Sciatic nerve (tissue), 2 donors: ENCODE data around the gene CYP4A22. TPM values are rescaled to one million over a fixed set of nuclear protein-coding genes. Genes with fewer than 3 reads are reported as not detected.

Source experiments
- ATAC-seq: fragments of 200-7000 bp; cut with Tn5 transposase; one replicate; pipeline ENCODE4 v1.9.1; 2020; ENCODE audit warnings: mild to moderate bottlenecking, moderate library complexity
- DNase-seq: peaks from one replicate; pipeline ENCODE4 v3.0.0-alpha.2; 2020; ENCODE audit warnings: low spot score
- intact Hi-C: fragments of 100-400 bp; cut with DNase I; formaldehyde crosslinking; loops from one replicate; pipeline ENCODE4 v1.14.2; 2022
- total RNA-seq: library from RNA; stranded (reverse); fragmentation: NEBNext Ultra II Directional; extraction: Animal tissue kit (Norgen Biotek cat#: 25700); gene quantifications from one replicate; pipeline ENCODE4 v1.2.1, GENCODE V29; 2021
- donor health status: DM: no; HTN: no; CAD: no.
- donor health status: DM: no; HTN: no; CAD: no.

The CYP4A22 gene
- total RNA-seq, 1 donor from 2014 or later, result 0.58 TPM

DNA sequence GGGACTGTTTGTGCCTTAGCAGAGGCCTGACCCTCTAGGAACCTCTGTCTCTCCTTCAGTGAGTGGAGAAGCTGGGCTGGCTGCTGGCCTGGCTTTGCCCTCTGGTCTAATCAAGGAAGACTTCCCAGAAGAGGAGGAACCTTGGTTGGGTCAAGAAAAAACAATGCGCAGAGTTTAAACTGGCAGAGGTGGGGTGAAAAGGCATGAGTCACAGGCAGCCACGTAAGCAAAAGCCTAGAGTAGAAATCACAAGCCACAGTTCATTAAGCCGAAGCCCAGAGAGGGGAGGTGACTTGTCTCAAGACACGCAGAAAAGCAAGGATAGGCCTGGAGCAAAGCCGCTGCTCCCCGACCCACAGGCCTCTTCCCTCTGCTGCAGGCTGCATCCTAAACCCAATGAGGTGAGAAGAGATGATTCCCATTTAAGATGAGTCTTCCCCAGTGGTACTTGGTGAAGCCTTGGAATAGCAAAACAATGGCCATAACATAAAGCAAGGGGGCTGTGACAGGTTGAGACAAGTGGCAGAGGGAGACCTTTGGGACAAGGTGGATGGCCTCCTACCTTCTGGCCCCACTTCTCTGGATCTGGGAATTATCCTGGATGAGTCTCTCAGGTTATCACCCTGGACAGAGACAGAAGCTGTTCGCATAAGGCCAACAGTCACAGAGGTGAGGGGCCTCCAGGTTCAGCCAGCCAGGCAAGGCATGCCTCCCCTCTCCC, 44.9 kb downstream of the CYP4A22 start:
- intact Hi-C loops, result loop anchor here (10.0 kb wide), 1 partner anchor 543 kb away; no protein-coding TSS in a partner anchor
- no peak for ATAC-seq
- DNase-seq, result no peak

DNA sequence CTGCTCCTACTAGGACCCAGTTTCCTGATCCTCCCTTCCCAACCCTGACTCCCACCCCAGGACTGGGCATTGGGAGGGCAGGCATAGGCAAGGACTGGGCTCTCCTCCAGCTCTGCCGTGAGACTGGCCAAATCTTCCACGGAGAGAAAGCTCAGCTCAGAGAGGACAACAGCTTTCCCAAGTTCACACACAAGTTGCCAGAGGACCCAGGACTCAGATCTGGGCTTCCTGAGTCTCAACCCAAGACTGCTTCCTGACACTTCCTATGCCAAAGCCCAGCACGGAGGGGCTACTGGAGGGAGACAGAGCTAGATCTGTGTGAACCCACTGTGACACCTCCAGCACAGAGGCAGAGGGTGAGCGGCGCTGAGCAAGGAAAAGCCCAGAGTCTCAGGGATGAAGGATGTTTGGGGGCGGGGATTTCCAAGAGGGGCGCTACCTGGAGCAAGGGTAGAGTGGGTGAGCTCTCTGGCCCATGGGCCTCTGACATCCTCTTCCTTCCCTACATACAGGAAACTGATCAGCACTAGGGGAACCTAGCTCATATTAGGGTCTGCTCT, 45.5 kb downstream of the CYP4A22 start:
- no peak for ATAC-seq

DNA sequence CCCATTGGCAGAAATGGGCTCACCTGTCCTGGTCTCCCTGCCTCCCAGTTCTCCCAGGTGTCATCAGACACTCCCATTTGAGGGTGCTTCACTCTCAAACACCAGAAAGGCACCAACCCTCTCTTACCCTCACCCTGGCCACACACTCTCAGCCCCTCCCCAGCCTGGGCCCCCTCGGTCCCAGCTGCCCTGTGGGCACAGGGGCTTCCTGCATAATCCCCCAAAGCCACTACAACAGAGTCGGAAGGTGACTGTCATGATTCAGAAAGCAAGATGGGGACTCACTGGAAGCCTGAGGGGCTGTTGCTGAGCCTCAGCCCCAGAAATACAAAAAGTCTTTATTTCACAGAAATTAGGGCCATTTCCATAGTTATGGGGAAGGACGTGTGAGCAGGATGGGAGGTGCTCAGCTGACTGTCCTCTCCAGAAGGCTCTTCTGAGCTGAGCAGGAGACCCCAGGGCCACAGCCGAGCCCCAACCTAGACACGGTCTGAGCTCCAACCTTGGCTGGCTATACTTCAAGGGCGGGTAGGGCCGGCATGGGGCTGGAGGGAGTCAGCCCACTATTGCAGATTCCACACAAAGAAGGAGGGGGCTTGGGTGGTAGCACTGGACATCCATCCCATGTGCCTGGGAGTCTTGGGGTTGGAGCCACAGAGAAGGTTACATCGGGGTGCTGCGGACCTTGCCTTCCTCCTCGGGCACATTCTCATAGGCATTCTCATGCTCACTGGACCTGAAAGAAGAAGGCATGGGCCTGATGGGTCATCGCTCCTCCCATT, 46.3 kb downstream of the CYP4A22 start:
- DNase-seq, result no peak
- intact Hi-C loops, result loop anchor here (10.0 kb wide), 1 partner anchor 541 kb away; no protein-coding TSS in a partner anchor
- ATAC-seq, result no peak

More for the DNA sequence above, 45.5 kb downstream of the CYP4A22 start:
- no peak for DNase-seq
- intact Hi-C loops, result loop anchor here (10.0 kb wide), 1 partner anchor 542 kb away; no protein-coding TSS in a partner anchor

DNA sequence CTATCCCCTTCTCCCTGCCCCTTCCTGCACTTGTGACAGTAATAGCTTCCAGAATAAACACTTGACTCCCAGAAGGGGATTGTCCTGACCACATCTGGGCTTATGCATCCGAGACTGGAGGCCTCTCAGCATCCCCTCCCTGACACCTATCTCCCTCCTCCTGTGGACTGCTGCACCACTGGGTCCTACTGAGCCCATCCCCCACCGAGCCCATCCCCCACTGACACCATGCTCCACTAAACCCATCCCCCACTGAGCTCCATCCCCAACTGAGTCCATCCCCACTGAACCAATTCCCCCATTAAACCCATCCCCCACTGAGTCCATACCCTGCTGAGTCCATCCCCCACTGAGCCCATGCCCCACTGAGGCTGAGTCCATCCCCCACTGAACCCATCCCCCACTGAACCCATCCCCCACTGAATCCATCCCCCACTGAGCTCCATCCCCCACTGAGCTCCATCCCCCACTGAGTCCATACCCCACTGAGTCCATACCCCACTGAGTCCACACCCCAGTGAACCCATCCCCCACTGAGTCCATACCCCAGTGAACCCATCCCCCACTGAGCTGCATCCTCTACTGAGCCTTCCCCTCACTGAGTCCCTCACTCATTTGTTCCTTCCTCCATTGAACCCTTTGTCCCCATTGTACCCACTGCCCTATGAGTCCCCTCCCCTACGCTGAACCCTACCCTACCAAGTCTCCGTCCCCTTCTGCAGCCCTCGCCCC, 47.0 kb downstream of the CYP4A22 start:
- intact Hi-C loops, result loop anchor here (10.0 kb wide), 1 partner anchor 541 kb away; no protein-coding TSS in a partner anchor

DNA sequence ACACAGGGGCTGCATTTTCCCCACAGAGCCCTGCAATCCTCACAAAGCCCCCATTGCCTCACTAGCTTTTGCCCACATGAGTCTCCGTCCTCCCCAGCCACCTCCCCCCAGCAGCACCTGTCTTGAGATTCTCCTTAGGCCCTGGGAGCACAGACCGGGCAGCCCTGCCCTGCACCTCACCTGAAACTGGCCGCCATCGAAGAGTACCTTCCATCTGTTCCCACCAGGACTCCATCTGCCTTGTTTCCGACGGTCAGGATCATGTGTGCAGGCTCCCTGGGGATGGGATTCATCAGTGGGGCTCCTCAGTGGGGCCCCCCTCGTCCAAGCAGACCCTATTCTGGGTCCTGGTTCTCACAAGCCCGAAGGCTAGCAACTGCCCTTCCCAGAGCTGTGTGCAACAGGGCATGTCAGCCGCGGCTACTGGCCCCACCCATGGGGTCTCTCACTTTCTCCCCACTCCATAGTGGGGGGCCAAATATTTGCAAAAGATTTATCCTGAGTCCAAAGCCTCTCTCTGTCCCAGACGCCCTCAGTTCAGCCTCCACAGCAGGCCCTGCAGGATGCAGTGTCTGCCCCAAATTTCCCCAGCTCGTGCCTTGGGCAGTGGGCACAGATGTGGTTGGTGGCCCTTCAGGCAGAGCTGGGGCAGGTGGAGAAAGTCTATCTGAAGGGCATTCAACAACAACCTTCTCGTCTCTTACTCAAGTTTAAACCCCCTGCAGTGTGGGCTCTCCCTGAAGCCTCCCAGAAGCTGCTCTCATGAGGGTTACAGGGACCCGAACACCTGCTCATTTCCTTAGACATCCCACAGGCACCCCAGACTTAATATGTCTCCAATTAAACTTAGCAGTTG, 47.8 kb downstream of the CYP4A22 start:
- ATAC-seq (no peak), DNase-seq (no peak)
- intact Hi-C loops, result loop anchor here (10.0 kb wide), 1 partner anchor 540 kb away; no protein-coding TSS in a partner anchor

More for the DNA sequence above, 47.0 kb downstream of the CYP4A22 start:
- DNase-seq (no peak), ATAC-seq (no peak)

DNA sequence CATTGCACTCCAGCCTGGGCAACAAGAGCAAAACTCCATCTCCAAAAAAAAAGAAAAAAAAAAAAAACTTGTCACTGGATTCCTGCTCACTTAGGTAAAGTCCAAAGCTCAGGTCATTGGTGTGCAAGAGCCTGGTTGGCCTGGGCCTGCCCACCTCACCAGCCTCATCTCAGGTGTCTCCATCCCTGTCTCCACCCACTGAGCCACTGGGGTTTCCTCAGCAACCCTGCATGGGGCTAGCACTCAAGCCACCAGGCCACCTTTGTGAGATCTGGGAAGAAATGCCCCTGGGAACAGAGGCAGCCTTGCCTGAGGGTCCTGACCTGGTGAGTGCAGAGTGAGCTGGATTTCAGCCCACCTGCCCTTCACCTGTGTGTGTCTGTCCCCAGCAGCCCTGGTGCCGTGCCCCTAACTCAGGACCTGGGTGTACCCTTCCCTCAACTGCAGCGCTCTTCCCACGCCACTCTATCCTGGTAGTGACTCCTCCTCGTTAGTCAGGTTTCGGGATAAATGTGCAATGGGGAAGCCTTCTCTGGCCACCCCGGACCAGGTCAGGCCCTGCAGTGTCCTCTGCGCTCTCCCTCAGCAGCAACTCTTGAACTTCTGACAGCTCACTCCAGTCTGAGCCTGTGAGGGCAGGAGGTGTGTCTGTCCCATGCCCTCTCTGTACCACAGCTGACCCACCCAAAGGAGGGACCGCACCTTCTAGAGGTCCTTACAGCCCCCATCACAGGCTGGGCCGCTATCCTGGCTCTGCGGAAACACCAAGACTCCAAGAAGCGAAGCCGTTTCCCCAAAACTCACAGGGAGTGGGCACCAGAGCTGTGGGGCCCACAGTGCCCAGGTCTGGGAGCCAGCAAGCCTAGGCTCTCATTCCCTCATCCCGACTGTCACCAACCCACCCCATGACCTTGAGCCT, 49.3 kb downstream of the CYP4A22 start:
- DNase-seq (no peak), ATAC-seq (no peak)
- intact Hi-C loops, result loop anchor here (10.0 kb wide), 1 partner anchor 538 kb away; no protein-coding TSS in a partner anchor

DNA sequence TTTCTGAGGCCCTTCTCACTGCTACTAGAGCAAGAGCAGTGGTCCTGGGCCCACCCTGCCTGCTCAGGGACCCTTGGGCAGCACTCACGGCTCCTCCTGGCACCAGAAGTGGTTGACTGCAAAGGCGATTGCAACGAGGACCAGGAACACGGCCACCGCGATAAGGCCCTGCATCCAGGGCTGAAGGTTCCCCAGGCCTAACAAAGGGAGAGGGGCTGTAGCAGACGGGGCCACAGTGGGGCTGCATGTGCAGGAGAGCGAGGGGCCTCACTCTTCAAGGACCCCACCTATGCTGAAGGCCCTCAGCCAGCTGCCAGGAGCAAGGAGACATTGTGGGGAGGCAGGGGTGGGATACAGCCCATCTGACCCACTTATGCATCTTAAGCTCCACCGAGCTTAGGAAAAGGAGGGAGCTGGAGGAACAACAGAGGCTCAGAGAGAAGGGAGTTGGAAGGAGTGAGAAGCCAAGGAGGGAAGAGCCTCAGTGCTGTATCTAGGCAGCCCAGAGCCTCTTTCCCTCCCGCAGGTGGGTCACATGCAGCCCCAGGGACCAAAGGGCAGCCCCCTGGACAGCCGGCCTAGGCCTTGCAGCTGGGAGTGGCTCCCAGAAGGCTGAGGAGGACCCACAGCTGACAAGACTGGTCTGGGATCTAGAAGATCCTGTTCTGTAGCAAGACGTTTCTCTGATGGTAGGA, 50.1 kb downstream of the CYP4A22 start:
- intact Hi-C loops, result loop anchor here (10.0 kb wide), 1 partner anchor 537 kb away; no protein-coding TSS in a partner anchor
- no peak for DNase-seq
- ATAC-seq, result no peak

DNA sequence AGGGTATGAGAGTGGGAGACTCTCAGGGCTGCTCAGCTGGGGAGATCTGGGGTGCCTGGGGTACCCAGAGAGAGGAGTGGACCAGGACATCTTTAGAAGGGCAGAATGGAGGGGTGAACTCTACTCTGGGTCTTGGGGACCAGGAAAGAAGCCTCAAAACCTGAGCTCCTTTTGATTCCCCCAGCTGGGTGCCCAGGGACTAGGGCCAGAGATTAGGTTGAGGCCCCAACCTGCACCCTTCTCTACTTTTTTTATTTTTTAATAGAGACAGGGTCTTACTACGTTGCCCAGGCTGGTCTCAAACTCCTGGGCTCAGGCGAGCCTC, 50.6 kb downstream of the CYP4A22 start:
- DNase-seq (no peak), ATAC-seq (no peak)
- intact Hi-C loops, result loop anchor here (10.0 kb wide), 1 partner anchor 537 kb away; no protein-coding TSS in a partner anchor

DNA sequence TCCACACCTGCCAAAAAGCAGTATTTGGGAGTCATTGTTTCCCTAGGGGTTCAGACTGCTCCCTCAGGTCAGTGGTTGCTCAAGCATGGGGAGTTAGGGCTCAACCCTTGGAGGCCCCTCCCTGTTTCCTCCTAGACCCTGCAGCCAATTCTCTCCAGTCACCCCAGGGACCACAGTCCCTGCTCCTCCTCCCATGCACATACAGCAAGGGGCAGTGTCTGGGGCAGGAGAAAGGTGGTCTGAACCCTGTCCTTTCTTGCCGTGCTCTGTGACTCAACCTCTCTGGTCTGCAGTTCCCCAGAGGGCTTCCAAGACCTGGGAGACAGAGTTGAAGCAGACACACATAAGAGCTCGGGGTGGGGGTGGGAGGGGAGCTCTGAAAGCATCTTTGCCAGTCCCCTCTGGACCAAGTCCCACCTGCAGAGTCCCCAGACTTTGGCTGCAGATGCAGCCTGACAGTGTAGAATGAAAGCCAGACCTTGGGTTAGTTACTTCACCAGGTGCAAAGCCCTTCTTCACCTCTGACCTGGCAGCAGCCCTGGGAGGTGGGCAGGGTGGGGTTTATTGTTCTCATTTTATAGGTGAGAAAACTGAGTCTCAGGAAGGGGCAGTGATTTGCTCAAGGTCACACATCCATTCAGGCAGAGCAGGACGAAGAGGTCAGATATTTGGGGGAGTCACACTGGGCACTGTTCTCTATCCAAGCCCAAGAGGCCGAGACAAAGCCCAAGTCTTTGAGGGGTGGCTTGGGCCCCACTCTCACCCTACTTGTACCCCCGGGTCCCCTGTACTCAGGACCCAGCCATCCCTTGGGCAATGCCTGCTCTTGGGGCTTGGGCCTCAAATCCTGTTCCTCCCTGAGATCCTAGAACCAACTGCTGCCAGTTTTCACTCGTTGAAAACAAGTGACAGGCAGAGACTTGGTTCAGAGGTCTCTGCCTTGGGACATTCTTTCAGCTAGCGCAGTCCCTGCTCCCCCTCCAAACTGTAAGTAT, 51.8 kb downstream of the CYP4A22 start:
- DNase-seq (no peak), ATAC-seq (no peak)
- intact Hi-C loops, result loop anchor here (10.0 kb wide), 1 partner anchor 536 kb away; no protein-coding TSS in a partner anchor

DNA sequence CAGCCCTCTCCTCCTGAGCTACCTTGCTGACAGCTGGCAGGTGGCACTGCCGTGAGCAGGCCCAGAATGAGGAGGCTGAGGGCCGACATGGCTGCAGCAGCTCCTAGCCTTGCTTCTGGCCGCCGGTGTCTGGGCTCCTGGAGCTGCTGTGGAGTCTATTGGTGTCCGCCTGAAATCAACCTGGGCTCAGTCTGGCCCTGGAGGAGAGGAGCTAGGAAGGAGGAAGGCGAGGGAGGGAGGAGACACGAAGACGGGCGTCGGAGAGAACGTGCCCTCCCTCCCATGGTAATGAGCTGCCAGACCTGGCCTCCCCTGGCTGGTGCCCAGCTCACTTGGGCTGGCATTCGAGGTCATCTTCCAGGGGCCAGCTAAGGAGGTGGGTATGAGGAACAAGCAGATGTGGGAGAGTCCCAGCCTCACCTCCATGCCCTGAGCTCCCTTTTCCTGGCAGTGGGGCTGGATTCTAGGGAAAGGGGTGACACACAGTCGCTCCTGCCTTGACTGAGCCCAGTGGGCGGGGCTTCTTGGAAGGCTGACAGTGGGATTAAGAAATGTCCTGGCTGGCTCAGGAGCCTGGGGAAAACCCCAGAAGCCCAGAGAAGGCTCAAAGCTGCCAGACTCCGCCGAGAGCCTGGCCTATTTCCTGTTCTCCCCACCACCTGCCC, 52.7 kb downstream of the CYP4A22 start, which contains the start of gene PDZK1IP1:
Gene PDZK1IP1, minus strand, starts transcription at position 193 of the 665 bp plus-strand sequence. Its CDS starts 104 bp downstream, at position 89.
- intact Hi-C loops, result loop anchor here (10.0 kb wide), 1 partner anchor 535 kb away; no protein-coding TSS in a partner anchor
- DNase-seq (peak; percentile 82), ATAC-seq (peak; percentile 90)

DNA sequence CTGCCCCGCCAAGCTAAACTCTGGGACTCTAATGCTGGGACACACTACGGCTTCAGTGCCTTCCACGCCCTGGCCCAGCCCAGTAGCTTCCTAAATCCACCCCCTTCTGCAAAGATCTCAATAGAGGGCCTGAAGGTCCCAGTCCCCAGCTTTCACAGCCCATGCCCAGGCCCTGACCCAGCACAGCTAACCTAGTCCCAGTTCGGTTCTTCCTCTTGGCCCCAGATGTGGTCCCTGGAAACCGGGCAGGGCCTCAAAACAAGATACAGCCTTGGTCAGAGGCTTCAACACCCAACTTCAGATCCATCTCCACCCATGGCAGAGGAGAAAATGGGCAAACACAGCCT, 53.2 kb downstream of the CYP4A22 start:
- no peak for ATAC-seq
- DNase-seq, result no peak
- intact Hi-C loops, result no loop called here

DNA sequence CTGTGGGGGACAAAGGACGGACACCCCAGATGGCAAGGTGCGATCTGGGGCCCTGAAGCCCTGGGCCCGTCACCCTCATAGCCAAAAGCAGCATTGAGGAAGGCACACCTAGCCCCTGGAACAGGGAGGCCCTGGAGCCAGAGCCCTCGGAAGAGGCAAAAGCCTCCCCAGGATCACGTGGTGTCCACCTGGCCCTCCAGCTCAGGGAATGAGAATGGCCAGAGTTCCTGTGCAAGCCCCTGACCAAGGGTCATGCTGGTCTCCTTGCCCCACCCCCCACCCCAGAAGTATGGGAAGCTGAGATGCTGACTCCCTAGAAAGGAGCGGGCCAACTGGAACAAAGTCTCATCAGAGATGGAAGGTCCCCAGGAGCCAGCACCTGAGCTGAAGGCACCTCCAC, 53.6 kb downstream of the CYP4A22 start:
- no peak for ATAC-seq
- no peak for DNase-seq
- intact Hi-C loops, result no loop called here

DNA sequence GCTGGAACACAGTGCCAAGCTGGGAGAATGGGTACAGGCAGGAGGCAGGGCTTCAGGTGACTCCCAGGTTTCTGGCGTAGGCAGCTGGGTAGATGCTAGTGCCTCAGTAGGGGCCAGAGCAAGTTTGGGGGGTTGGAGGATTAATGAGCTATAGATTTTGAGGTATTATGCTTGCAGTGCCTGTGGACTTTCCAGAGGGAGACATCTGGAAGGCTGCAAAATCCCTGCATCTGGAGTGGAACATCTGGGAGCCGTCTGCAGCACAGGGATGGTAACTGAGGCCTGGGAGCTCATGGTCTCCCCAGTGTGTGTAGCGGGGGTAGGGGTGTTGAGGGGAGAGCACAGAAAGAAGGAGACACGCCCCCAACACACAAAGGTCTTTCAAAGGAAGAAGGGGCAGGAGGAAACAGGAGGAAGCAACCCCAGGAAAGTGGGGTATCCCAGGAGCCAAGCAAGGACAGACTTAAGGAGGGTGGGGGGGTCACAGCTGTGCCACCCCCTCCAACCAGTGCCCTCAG, 54.8 kb downstream of the CYP4A22 start:
- intact Hi-C loops, result no loop called here
- DNase-seq (peak; percentile 39), ATAC-seq (no peak)
